SK-N-SH (cell line): ENCODE data around the gene NPPB. TPM values are rescaled to one million over a fixed set of nuclear protein-coding genes. Genes with fewer than 3 reads are reported as not detected.

Experiments
- CTCF ChIA-PET: fragments of 300-600, 350-600 bp; formaldehyde crosslinking; extraction: SDS; loops from one replicate; lab custom pipeline; 2021; lab: Yijun Ruan, JAX
- POLR2A ChIA-PET: fragments of 350-600 bp; sonication (Branson Sonifier 250); formaldehyde crosslinking; extraction: SDS; loops from one replicate; lab custom pipeline; 2020; ENCODE audit warnings: antibody characterized with exemption, inconsistent platforms; lab: Yijun Ruan, JAX
- DNase-seq: peaks from one replicate; pipeline ENCODE4 v3.0.0; 2012
- H2AFZ ChIP-seq: fragments of 200-600 bp; sonication (generic); 2 replicates; pipeline ENCODE4 v1.8.1; 2016; ENCODE audit warnings: antibody characterized with exemption, mild to moderate bottlenecking, low read depth
- H3F3A ChIP-seq: fragments of 200-600 bp; sonication (generic); replicated peaks from 2 replicates; pipeline ENCODE3; 2016; ENCODE audit warnings: antibody characterized with exemption, mild to moderate bottlenecking; ENCODE audit not compliant: insufficient read depth
- H3K27ac ChIP-seq, 2 experiments: fragments of 200-500 bp in 1 of 2; fragments of 200-600 bp in 1 of 2; sonication (Bioruptor generic) in 1 of 2; sonication (generic), shearing (Covaris generic) in 1 of 2; 2 replicates each; pipeline versions ENCODE4 v1.5.1 to v1.6.1; 2014 to 2016; ENCODE audit warnings: low read depth in 2 of 2, inconsistent platforms in 1 of 2, low read length in 1 of 2, mild to moderate bottlenecking in 1 of 2, mixed read lengths in 1 of 2
- H3K27me3 ChIP-seq: fragments of 200-600 bp; sonication (generic), shearing (Covaris generic); 2 replicates; pipeline ENCODE4 v1.6.1; 2016; ENCODE audit warnings: mixed run types; ENCODE audit not compliant: insufficient read depth
- H3K36me3 ChIP-seq, 2 experiments: fragments of 200-500 bp in 1 of 2; fragments of 200-600 bp in 1 of 2; sonication (Bioruptor generic) in 1 of 2; sonication (generic) in 1 of 2; replicated peaks in 1 of 2; 2 replicates each; pipeline versions ENCODE3 to v1.5.1; 2014 to 2016; ENCODE audit warnings: low read length in 1 of 2, mild to moderate bottlenecking in 1 of 2; ENCODE audit not compliant: insufficient read depth in 2 of 2, control insufficient read depth in 1 of 2
- H3K4me1 ChIP-seq, 2 experiments: fragments of 200-500 bp in 1 of 2; fragments of 200-600 bp in 1 of 2; sonication (Bioruptor generic) in 1 of 2; sonication (generic), shearing (Covaris generic) in 1 of 2; 2 replicates each; pipeline versions ENCODE4 v1.5.1 to v1.6.1; 2014 to 2016; ENCODE audit warnings: low read depth in 1 of 2, low read length in 1 of 2, mixed run types in 1 of 2; ENCODE audit not compliant: insufficient read depth in 2 of 2, control insufficient read depth in 1 of 2
- H3K4me2 ChIP-seq: fragments of 200-600 bp; sonication (generic), shearing (Covaris generic); 2 replicates; pipeline ENCODE4 v1.6.1; 2017; ENCODE audit warnings: mixed run types
- H3K4me3 ChIP-seq, 2 experiments: fragments of 200-500 bp in 1 of 2; fragments of 200-600 bp in 1 of 2; sonication (Bioruptor generic) in 1 of 2; sonication (generic), shearing (Covaris generic) in 1 of 2; 2 replicates each; pipeline versions ENCODE4 v1.5.1 to v1.8.1; 2014 to 2016; ENCODE audit warnings: low read depth in 2 of 2, inconsistent platforms in 1 of 2, low read length in 1 of 2, mild to moderate bottlenecking in 1 of 2, mixed read lengths in 1 of 2, moderate library complexity in 1 of 2
- H3K79me2 ChIP-seq: fragments of 200-600 bp; sonication (generic); 2 replicates; pipeline ENCODE4 v1.8.1; 2017; ENCODE audit warnings: mild to moderate bottlenecking; ENCODE audit not compliant: insufficient read depth
- H3K9ac ChIP-seq: fragments of 200-600 bp; sonication (generic); 2 replicates; pipeline ENCODE4 v1.6.1; 2017; ENCODE audit warnings: mixed run types
- H3K9me2 ChIP-seq: fragments of 200-600 bp; sonication (generic); 2 replicates; pipeline ENCODE4 v1.6.1; 2017; ENCODE audit warnings: mixed run types
- H3K9me3 ChIP-seq: fragments of 200-600 bp; sonication (generic); 2 replicates; pipeline ENCODE4 v1.6.1; 2017; ENCODE audit warnings: mixed run types, mild to moderate bottlenecking, moderate library complexity
- H4K20me1 ChIP-seq: fragments of 200-600 bp; sonication (generic); 2 replicates; pipeline ENCODE4 v1.6.1; 2017; ENCODE audit warnings: mild to moderate bottlenecking, mixed run types; ENCODE audit not compliant: insufficient read depth
- CTCF ChIP-seq: fragments of 200-600 bp; sonication (generic); IDR thresholded peaks from 2 replicates; pipeline ENCODE4 v1.6.1; 2017; ENCODE audit warnings: antibody characterized with exemption, mild to moderate bottlenecking, moderate library complexity
- ELF1 ChIP-seq: IDR thresholded peaks from 2 replicates; pipeline ENCODE4 v1.4.0; 2012
- EP300 ChIP-seq, 2 experiments: IDR thresholded peaks; 2 replicates each; pipeline versions ENCODE4 v1.4.0 to v1.6.1; 2012; ENCODE audit warnings: borderline replicate concordance in 1 of 2, low read depth in 1 of 2, low read length in 1 of 2
- EZH2phosphoT487 ChIP-seq: fragments of 200-600 bp; sonication (generic); IDR thresholded peaks from 2 replicates; pipeline ENCODE4 v1.6.1; 2017; ENCODE audit warnings: low read depth, mixed run types, mild to moderate bottlenecking, antibody characterized with exemption, moderate library complexity, borderline replicate concordance
- FOXJ3 ChIP-seq: sonication (generic); formaldehyde crosslinking; IDR thresholded peaks from 2 replicates; pipeline ENCODE4 v1.5.1; 2020; ENCODE audit warnings: mild to moderate bottlenecking, missing genetic modification reagents
- FOXM1 ChIP-seq: IDR thresholded peaks from 2 replicates; pipeline ENCODE4 v1.4.0; 2012; ENCODE audit warnings: low read depth, mild to moderate bottlenecking
- JUND ChIP-seq: IDR thresholded peaks from 2 replicates; pipeline ENCODE4 v1.4.0; 2012
- MAX ChIP-seq: IDR thresholded peaks from 2 replicates; pipeline ENCODE4 v1.4.0; 2012; ENCODE audit warnings: low read depth
- MXI1 ChIP-seq: IDR thresholded peaks from 2 replicates; pipeline ENCODE4 v1.6.1; 2012; ENCODE audit warnings: mild to moderate bottlenecking, low read depth, low read length, improper control_type of control experiment
- NRF1 ChIP-seq: IDR thresholded peaks from 2 replicates; pipeline ENCODE4 v1.6.1; 2012; ENCODE audit warnings: low read depth, mild to moderate bottlenecking, low read length
- PBX3 ChIP-seq: IDR thresholded peaks from 2 replicates; pipeline ENCODE4; 2012
- POLR2AphosphoS5 ChIP-seq: IDR thresholded peaks from 2 replicates; pipeline ENCODE4 v1.6.1; 2012; ENCODE audit warnings: low read depth, low read length
- RCOR1 ChIP-seq: fragments of 150-350 bp; IDR thresholded peaks from 2 replicates; pipeline ENCODE4 v1.6.1; 2017; ENCODE audit warnings: antibody characterized with exemption, low read length
- RFX5 ChIP-seq: IDR thresholded peaks from 2 replicates; pipeline ENCODE4 v1.6.1; 2012; ENCODE audit warnings: mild to moderate bottlenecking, improper control_type of control experiment, low read length
- SMC3 ChIP-seq: IDR thresholded peaks from 2 replicates; pipeline ENCODE4 v1.6.1; 2012; ENCODE audit warnings: low read depth, low read length, improper control_type of control experiment
- TAF1 ChIP-seq: IDR thresholded peaks from 2 replicates; pipeline ENCODE4 v1.6.1; 2012; ENCODE audit warnings: low read depth, mild to moderate bottlenecking, low read length, moderate library complexity, borderline replicate concordance
- TEAD4 ChIP-seq: IDR thresholded peaks from 2 replicates; pipeline ENCODE4 v1.4.0; 2012; ENCODE audit warnings: mild to moderate bottlenecking, borderline replicate concordance; ENCODE audit not compliant: insufficient read depth
- USF1 ChIP-seq: IDR thresholded peaks from 2 replicates; pipeline ENCODE4 v1.4.0; 2012; ENCODE audit warnings: low read depth, borderline replicate concordance
- USF2 ChIP-seq: fragments of 150-350 bp; IDR thresholded peaks from 2 replicates; pipeline ENCODE4 v1.6.1; 2017; ENCODE audit warnings: antibody characterized with exemption, low read length, low read depth, borderline replicate concordance
- YY1 ChIP-seq: IDR thresholded peaks from 2 replicates; pipeline ENCODE4 v1.4.0; 2012; ENCODE audit warnings: low read depth, mild to moderate bottlenecking
- WGBS: methylation state at CpG from one replicate; pipeline ENCODE4 v1.1.6; 2017; ENCODE audit warnings: low lambda C conversion rate; 5-methylcytosine and 5-hydroxymethylcytosine counted together
- polyA plus RNA-seq, 3 experiments: library from polyadenylated mRNA; depleted of rRNA; stranded (reverse); fragments of >200 nt; gene quantifications; 2 replicates each; pipeline ENCODE4 v1.2.3, GENCODE V29; 2012

NPPB gene
- polyA plus RNA-seq, 1 of the 3 experiments (the other 2 are of a cell fraction) = 0.85 TPM

- no peak overlapping the region for H2AFZ ChIP-seq
- H3K9me2 ChIP-seq = no peaks in the 10 kb centered on the region
- H3K9me3 ChIP-seq = no peaks in the 10 kb centered on the region
- no peaks in the 10 kb centered on the region for H3K36me3 ChIP-seq
- peaks cover 0 to 11% of the 10 kb centered on the region in 2 experiments; a peak in 1 of 4 replicates for H3K4me1 ChIP-seq
- H3K4me2 ChIP-seq = no peak overlapping the region
- DNase-seq = no peak
- H4K20me1 ChIP-seq = no peaks in the 10 kb centered on the region
- H3K4me3 ChIP-seq = no peak overlapping the region
- no peaks in the 10 kb centered on the region for H3F3A ChIP-seq
- H3K27me3 ChIP-seq = peaks cover 10% of the 10 kb centered on the region; the same call in 1 of the 2 replicates
- ChIA-PET POLR2A (interaction anchor here (0.9 to 1.0 kb wide), 2 partner anchors 20 to 47 kb away, joined by 3 to 4 read pairs; no protein-coding TSS in a partner anchor), CTCF (interaction anchor here (0.8 to 1.6 kb wide), 3 partner anchors 20 to 32 kb away, joined by 3 to 7 read pairs (median 3); no protein-coding TSS in a partner anchor)
- no peaks in the 10 kb centered on the region for H3K79me2 ChIP-seq
- H3K27ac ChIP-seq = no peak overlapping the region
- TF ChIP-seq TEAD4 (no peak), FOXJ3 (CRISPR knock-in tag) (no peak), FOXM1 (no peak), CTCF (no peak), EP300 (IDR thresholded peaks at IDR 0.05; ENCODE audit: borderline replicate concordance in 1 of 2, low read depth in 1 of 2, low read length in 1 of 2) (no peak), RCOR1 (no peak), SMC3 (no peak)
- H3K9ac ChIP-seq = no peak overlapping the region
- 37% methylated on average over 1 of the region's 1 CpG for WGBS
These were observed 1.8 kb upstream of the NPPB start for GRCh38 chr1:11860587-11860986.

- H4K20me1 ChIP-seq = no peaks in the 10 kb centered on the region
- H3K9me2 ChIP-seq = no peaks in the 10 kb centered on the region
- no peak overlapping the region for H2AFZ ChIP-seq
- H3K4me1 ChIP-seq = peaks cover 0 to 11% of the 10 kb centered on the region in 2 experiments; a peak in 1 of 4 replicates
- H3K79me2 ChIP-seq = no peaks in the 10 kb centered on the region
- TF ChIP-seq USF2 (no peak), CTCF (no peak), POLR2AphosphoS5 (no peak), PBX3 (no peak), JUND (no peak), MAX (no peak), USF1 (no peak), TEAD4 (no peak), ELF1 (no peak), TAF1 (no peak), NRF1 (no peak), RFX5 (no peak), EP300 (IDR thresholded peaks at IDR 0.05; ENCODE audit: borderline replicate concordance in 1 of 2, low read depth in 1 of 2, low read length in 1 of 2) (no peak), YY1 (no peak), EZH2phosphoT487 (no peak), MXI1 (no peak)
- TF ChIP-seq, all 33 proteins: peak for 0
- WGBS = 21% methylated on average over 2 of the region's 2 CpGs
- Histone ChIP-seq H3F3A (no peaks in the 10 kb centered on the region), H3K27me3 (peaks cover 10% of the 10 kb centered on the region; the same call in 1 of the 2 replicates), H3K27ac (no peak overlapping the region), H3K9ac (no peak overlapping the region), H3K9me3 (no peaks in the 10 kb centered on the region), H3K36me3 (no peaks in the 10 kb centered on the region), H3K4me3 (no peak overlapping the region), H3K4me2 (no peak overlapping the region)
- ChIA-PET POLR2A (interaction anchor here (0.9 to 1.0 kb wide), 2 partner anchors 21 to 48 kb away, joined by 3 to 4 read pairs; no protein-coding TSS in a partner anchor), CTCF (interaction anchor here (1.0 to 2.2 kb wide), 2 partner anchors 19 to 33 kb away, joined by 3 to 5 read pairs; no protein-coding TSS in a partner anchor)
- no peak for DNase-seq
These were observed 1.3 kb upstream of the NPPB start for GRCh38 chr1:11860083-11860482.
